ENCODE measurements around the gene TOP3A. TPM values are rescaled to one million over a fixed set of nuclear protein-coding genes. Genes with fewer than 3 reads are reported as not detected.

Gene TOP3A
- total and polyA plus RNA-seq, 2 of the 4 experiments (the other 2 are of a cell fraction): 13.4 to 21.3 TPM

DNA sequence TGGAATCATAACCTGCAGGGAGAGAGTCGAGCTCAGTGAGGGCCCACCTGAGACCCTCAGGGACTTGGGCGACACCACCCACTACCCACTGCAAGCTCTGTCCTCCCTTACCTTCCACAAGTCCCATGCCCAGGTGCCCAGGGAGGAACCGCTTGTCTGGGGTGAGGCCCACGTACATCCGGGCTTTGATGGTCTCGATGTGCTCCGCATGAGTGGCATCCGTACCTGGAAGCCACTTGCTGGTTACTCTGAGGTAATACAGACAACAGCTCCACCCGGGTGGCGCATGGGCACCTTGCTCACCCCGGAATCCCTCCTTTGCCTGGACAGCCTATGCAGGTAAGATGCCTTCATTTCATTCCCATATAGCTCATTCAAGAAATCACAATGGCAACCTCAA is 29.5 kb downstream of the TOP3A start (continued):
- TF ChIP-seq, protein P1, sequence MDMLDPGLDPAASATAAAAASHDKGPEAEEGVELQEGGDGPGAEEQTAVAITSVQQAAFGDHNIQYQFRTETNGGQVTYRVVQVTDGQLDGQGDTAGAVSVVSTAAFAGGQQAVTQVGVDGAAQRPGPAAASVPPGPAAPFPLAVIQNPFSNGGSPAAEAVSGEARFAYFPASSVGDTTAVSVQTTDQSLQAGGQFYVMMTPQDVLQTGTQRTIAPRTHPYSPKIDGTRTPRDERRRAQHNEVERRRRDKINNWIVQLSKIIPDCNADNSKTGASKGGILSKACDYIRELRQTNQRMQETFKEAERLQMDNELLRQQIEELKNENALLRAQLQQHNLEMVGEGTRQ (IDR thresholded peaks at IDR 0.05; ENCODE audit: low read depth, low read length): no peak
- TF ChIP-seq MXI1 (IDR thresholded peaks at IDR 0.05; ENCODE audit: borderline replicate concordance, low read depth, low read length) (no peak), MAFK (IDR thresholded peaks at IDR 0.05; ENCODE audit: low read depth, low read length) (no peak)

- intact Hi-C loops (cut with micrococcal nuclease): no loop called here
- CTCF ChIA-PET: no interaction called here
- Histone ChIP-seq H3K14ac (replicated peaks; ENCODE audit: low read depth, low read length) (no peak overlapping the region), H3K56ac (ENCODE audit: extremely low read depth, insufficient read depth, low read length) (no peak overlapping the region), H2AK9ac (replicated peaks; ENCODE audit: low read depth, low read length, poor library complexity) (no peak overlapping the region), H3K9me3 (ENCODE audit: control insufficient read depth, insufficient read depth, low read length) (no peaks in the 10 kb centered on the region), H3K27ac (ENCODE audit: insufficient read depth, low read length) (no peak overlapping the region), H2AK5ac (ENCODE audit: low read depth, low read length) (no peak overlapping the region), H3K4ac (ENCODE audit: low read depth, low read length) (no peak overlapping the region), H3K9ac (ENCODE audit: low read depth, low read length) (no peak overlapping the region), H4K20me1 (ENCODE audit: insufficient read depth, low read length) (no peaks in the 10 kb centered on the region; the same call in 1 of the 2 replicates), H3K9me1 (ENCODE audit: insufficient read depth, low read length) (peaks cover 9% of the 10 kb centered on the region; the same call in 1 of the 2 replicates), H4K5ac (ENCODE audit: low read depth, low read length) (no peak overlapping the region), H4K91ac (ENCODE audit: insufficient read depth, low read depth, low read length) (no peak overlapping the region), H2BK120ac (ENCODE audit: low read depth, low read length) (no peak overlapping the region), H3K4me2 (ENCODE audit: low read depth, low read length) (no peak overlapping the region), H3K36me3 (ENCODE audit: control insufficient read depth, insufficient read depth, low read length) (peaks cover 57% of the 10 kb centered on the region), H3K4me3 (ENCODE audit: insufficient read depth, low read depth, low read length) (no peak overlapping the region), H4K8ac (ENCODE audit: low read depth in 2 of 2, low read length in 2 of 2) (no peak overlapping the region), H3K27me3 (ENCODE audit: control insufficient read depth, insufficient read depth, low read length) (no peaks in the 10 kb centered on the region), H2BK5ac (ENCODE audit: low read depth, low read length, poor library complexity, severe bottlenecking) (no peak overlapping the region), H2AFZ (replicated peaks; ENCODE audit: low read length, poor library complexity) (no peak overlapping the region), H3K79me1 (ENCODE audit: low read depth in 1 of 2, low read length in 2 of 2) (peaks cover 7 to 19% of the 10 kb centered on the region in 2 experiments), H3K4me1 (ENCODE audit: control insufficient read depth, insufficient read depth, low read length) (peaks cover 6% of the 10 kb centered on the region; the same call in 1 of the 2 replicates), H2BK20ac (ENCODE audit: low read depth, low read length) (no peak overlapping the region), H3K18ac (ENCODE audit: low read depth, low read length) (no peak overlapping the region), H2BK15ac (ENCODE audit: low read depth, low read length) (no peak overlapping the region), H3K23ac (ENCODE audit: low read depth, low read length) (no peak overlapping the region)
- DNase-seq: no peak
- in situ Hi-C loops (cut with MboI; ENCODE audit: low sequenced_read_pairs): no loop called here
- ATAC-seq (ENCODE audit: low read depth): no peak
- BruUV-seq (replicated peaks): no TSS peak
- POLR2A ChIA-PET (ENCODE audit: unreplicated experiment): no interaction called here
- no CpG with 5 or more reads among the region's 6 CpGs for WGBS, 2 experiments (ENCODE audit: extremely low coverage in 2 of 2, insufficient read length in 1 of 2)
- dilution Hi-C loops (cut with HindIII; ENCODE audit: low sequenced_read_pairs, unreplicated experiment): no loop called here
- TF ChIP-seq BHLHE40 (IDR thresholded peaks at IDR 0.05; ENCODE audit: low read depth, low read length) (no peak), MAZ (IDR thresholded peaks at IDR 0.05; ENCODE audit: borderline replicate concordance, low read depth, low read length) (no peak), RAD21 (IDR thresholded peaks at IDR 0.05; ENCODE audit: low read length) (no peak), NFE2L2 (IDR thresholded peaks at IDR 0.05; ENCODE audit: low read depth, low read length) (no peak), FOS (IDR thresholded peaks at IDR 0.05; ENCODE audit: low read depth, low read length) (no peak), SMC3 (IDR thresholded peaks at IDR 0.05; ENCODE audit: low read depth, low read length) (no peak), CHD1 (IDR thresholded peaks at IDR 0.05; ENCODE audit: low read depth, low read length) (no peak), RCOR1 (IDR thresholded peaks at IDR 0.05; ENCODE audit: insufficient replicate concordance, low read length) (no peak), MXI1 (IDR thresholded peaks at IDR 0.05; ENCODE audit: borderline replicate concordance, low read depth, low read length) (no peak), RFX5 (IDR thresholded peaks at IDR 0.05; ENCODE audit: low read depth, low read length) (no peak), POLR2A (IDR thresholded peaks at IDR 0.05; ENCODE audit: low read depth, low read length) (no peak)
- TF ChIP-seq, protein P2, sequence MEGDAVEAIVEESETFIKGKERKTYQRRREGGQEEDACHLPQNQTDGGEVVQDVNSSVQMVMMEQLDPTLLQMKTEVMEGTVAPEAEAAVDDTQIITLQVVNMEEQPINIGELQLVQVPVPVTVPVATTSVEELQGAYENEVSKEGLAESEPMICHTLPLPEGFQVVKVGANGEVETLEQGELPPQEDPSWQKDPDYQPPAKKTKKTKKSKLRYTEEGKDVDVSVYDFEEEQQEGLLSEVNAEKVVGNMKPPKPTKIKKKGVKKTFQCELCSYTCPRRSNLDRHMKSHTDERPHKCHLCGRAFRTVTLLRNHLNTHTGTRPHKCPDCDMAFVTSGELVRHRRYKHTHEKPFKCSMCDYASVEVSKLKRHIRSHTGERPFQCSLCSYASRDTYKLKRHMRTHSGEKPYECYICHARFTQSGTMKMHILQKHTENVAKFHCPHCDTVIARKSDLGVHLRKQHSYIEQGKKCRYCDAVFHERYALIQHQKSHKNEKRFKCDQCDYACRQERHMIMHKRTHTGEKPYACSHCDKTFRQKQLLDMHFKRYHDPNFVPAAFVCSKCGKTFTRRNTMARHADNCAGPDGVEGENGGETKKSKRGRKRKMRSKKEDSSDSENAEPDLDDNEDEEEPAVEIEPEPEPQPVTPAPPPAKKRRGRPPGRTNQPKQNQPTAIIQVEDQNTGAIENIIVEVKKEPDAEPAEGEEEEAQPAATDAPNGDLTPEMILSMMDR (conservative IDR thresholded peaks at IDR 0.05; ENCODE audit: low read depth, low read length): no peak
- TF ChIP-seq, protein P3, sequence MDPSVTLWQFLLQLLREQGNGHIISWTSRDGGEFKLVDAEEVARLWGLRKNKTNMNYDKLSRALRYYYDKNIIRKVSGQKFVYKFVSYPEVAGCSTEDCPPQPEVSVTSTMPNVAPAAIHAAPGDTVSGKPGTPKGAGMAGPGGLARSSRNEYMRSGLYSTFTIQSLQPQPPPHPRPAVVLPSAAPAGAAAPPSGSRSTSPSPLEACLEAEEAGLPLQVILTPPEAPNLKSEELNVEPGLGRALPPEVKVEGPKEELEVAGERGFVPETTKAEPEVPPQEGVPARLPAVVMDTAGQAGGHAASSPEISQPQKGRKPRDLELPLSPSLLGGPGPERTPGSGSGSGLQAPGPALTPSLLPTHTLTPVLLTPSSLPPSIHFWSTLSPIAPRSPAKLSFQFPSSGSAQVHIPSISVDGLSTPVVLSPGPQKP (IDR thresholded peaks at IDR 0.05; ENCODE audit: borderline replicate concordance, low read depth, low read length): no peak
These were observed 33.0 kb downstream of the TOP3A start for GRCh38 chr17:18281788-18282187.

Data from IMR-90 (cell line).